ENCODE data around the gene TRANK1. TPM values are rescaled to one million over a fixed set of nuclear protein-coding genes. Genes with fewer than 3 reads are reported as not detected.
A peak's percentile ranks its signal among the peaks of the same experiment; 100 is the strongest.

The TRANK1 gene
- total and polyA plus RNA-seq, 2 experiments from 2014 or later, result 5.2 to 10.3 TPM

- in situ Hi-C loops (cut with MboI), result no loop called here
- H3K4me3 ChIP-seq, result no peak overlapping the region
- H4K20me1 ChIP-seq (ENCODE audit: insufficient read depth), result no peaks in the 10 kb centered on the region
- no peak for DNase-seq
- no peak overlapping the region for H3K27ac ChIP-seq
- H3K79me2 ChIP-seq (ENCODE audit: insufficient read depth), result no peaks in the 10 kb centered on the region
- TF ChIP-seq EZH2phosphoT487 (IDR thresholded peaks at IDR 0.05; ENCODE audit: insufficient read depth, low read depth) (no peak), EZH2 (IDR thresholded peaks at IDR 0.05; ENCODE audit: insufficient read depth, poor library complexity, severe bottlenecking) (no peak)
- H3K9me2 ChIP-seq (ENCODE audit: insufficient read depth), result no peaks in the 10 kb centered on the region
- no peaks in the 10 kb centered on the region for H3K36me3 ChIP-seq (ENCODE audit: low read depth)
- H3K4me2 ChIP-seq (ENCODE audit: unreplicated experiment), result no peak overlapping the region
- 0 out of 2 replicates have a peak, but pooled peaks cover 4% of the 10 kb centered on the region for H3F3A ChIP-seq (ENCODE audit: insufficient read depth)
- no peaks in the 10 kb centered on the region for H3K27me3 ChIP-seq (replicated peaks; ENCODE audit: insufficient read depth)
- H3K4me1 ChIP-seq (ENCODE audit: insufficient read depth), result 0 out of 2 replicates have a peak, but pooled peaks cover 4% of the 10 kb centered on the region
- WGBS, 2 experiments (ENCODE audit: low coverage in 1 of 2, low lambda C conversion rate in 2 of 2, missing lambda C conversion rate in 2 of 2), result 87 to 89% methylated on average over 3 of the region's 3 CpGs
- no peak overlapping the region for H3K9ac ChIP-seq
- H3K9me3 ChIP-seq (ENCODE audit: low read depth), result no peaks in the 10 kb centered on the region
- H2AFZ ChIP-seq, result no peak overlapping the region
Measured at GRCh38 chr3:36895496-36896409, 49.1 kb downstream of the TRANK1 start.

- Histone ChIP-seq H3K27me3 (replicated peaks; ENCODE audit: insufficient read depth) (no peaks in the 10 kb centered on the region), H3K79me2 (ENCODE audit: insufficient read depth) (no peaks in the 10 kb centered on the region), H3K9me2 (ENCODE audit: insufficient read depth) (no peaks in the 10 kb centered on the region), H3K36me3 (ENCODE audit: low read depth) (no peaks in the 10 kb centered on the region), H3F3A (ENCODE audit: insufficient read depth) (0 out of 2 replicates have a peak, but pooled peaks cover 4% of the 10 kb centered on the region), H3K4me3 (no peak overlapping the region), H3K9me3 (ENCODE audit: low read depth) (no peaks in the 10 kb centered on the region), H3K9ac (no peak overlapping the region), H4K20me1 (ENCODE audit: insufficient read depth) (no peaks in the 10 kb centered on the region), H3K27ac (no peak overlapping the region), H2AFZ (no peak overlapping the region), H3K4me2 (ENCODE audit: unreplicated experiment) (no peak overlapping the region), H3K4me1 (ENCODE audit: insufficient read depth) (0 out of 2 replicates have a peak, but pooled peaks cover 4% of the 10 kb centered on the region)
- in situ Hi-C loops (cut with MboI), result no loop called here
- TF ChIP-seq EZH2phosphoT487 (IDR thresholded peaks at IDR 0.05; ENCODE audit: insufficient read depth, low read depth) (no peak), EZH2 (IDR thresholded peaks at IDR 0.05; ENCODE audit: insufficient read depth, poor library complexity, severe bottlenecking) (no peak)
- WGBS, 2 experiments (ENCODE audit: low coverage in 1 of 2, low lambda C conversion rate in 2 of 2, missing lambda C conversion rate in 2 of 2), result 95 to 96% methylated on average over 1 of the region's 1 CpG
- DNase-seq, result no peak
Measured at GRCh38 chr3:36894914-36895313, 49.9 kb downstream of the TRANK1 start.

GRCh38 chr3:36893826-36894225 lies 51.0 kb downstream of the TRANK1 start:
- no peaks in the 10 kb centered on the region for H4K20me1 ChIP-seq (ENCODE audit: insufficient read depth)
- H3K27ac ChIP-seq, result no peak overlapping the region
- in situ Hi-C loops (cut with MboI), result no loop called here
- H3K4me1 ChIP-seq (ENCODE audit: insufficient read depth), result 0 out of 2 replicates have a peak, but pooled peaks cover 4% of the 10 kb centered on the region
- TF ChIP-seq EZH2 (IDR thresholded peaks at IDR 0.05; ENCODE audit: insufficient read depth, poor library complexity, severe bottlenecking), result no peak
- TF ChIP-seq EZH2phosphoT487 (IDR thresholded peaks at IDR 0.05; ENCODE audit: insufficient read depth, low read depth), result no peak
- H3K36me3 ChIP-seq (ENCODE audit: low read depth), result no peaks in the 10 kb centered on the region
- 0 out of 2 replicates have a peak, but pooled peaks cover 4% of the 10 kb centered on the region for H3F3A ChIP-seq (ENCODE audit: insufficient read depth)
- H3K27me3 ChIP-seq (replicated peaks; ENCODE audit: insufficient read depth), result no peaks in the 10 kb centered on the region
- H3K9me3 ChIP-seq (ENCODE audit: low read depth), result no peaks in the 10 kb centered on the region
- WGBS, 2 experiments (ENCODE audit: low coverage in 1 of 2, low lambda C conversion rate in 2 of 2, missing lambda C conversion rate in 2 of 2), result 88 to 94% methylated on average over 1 of the region's 1 CpG
- no peak for DNase-seq
- no peaks in the 10 kb centered on the region for H3K79me2 ChIP-seq (ENCODE audit: insufficient read depth)
- no peak overlapping the region for H3K4me3 ChIP-seq
- no peak overlapping the region for H3K4me2 ChIP-seq (ENCODE audit: unreplicated experiment)
- H3K9me2 ChIP-seq (ENCODE audit: insufficient read depth), result no peaks in the 10 kb centered on the region
- no peak overlapping the region for H3K9ac ChIP-seq
- no peak overlapping the region for H2AFZ ChIP-seq

- WGBS, 2 experiments (ENCODE audit: low coverage in 1 of 2, low lambda C conversion rate in 2 of 2, missing lambda C conversion rate in 2 of 2), result 82 to 83% methylated on average over 2 of the region's 2 CpGs
- Histone ChIP-seq H3K9me2 (ENCODE audit: insufficient read depth) (no peaks in the 10 kb centered on the region), H3K36me3 (ENCODE audit: low read depth) (no peaks in the 10 kb centered on the region), H3K9ac (no peak overlapping the region), H2AFZ (0 out of 2 replicates have a peak overlapping the region, but pooled peaks have one; percentile 34), H3K79me2 (ENCODE audit: insufficient read depth) (no peaks in the 10 kb centered on the region), H3K27me3 (replicated peaks; ENCODE audit: insufficient read depth) (no peaks in the 10 kb centered on the region), H3F3A (ENCODE audit: insufficient read depth) (0 out of 2 replicates have a peak, but pooled peaks cover 4% of the 10 kb centered on the region), H3K4me3 (no peak overlapping the region), H3K9me3 (ENCODE audit: low read depth) (no peaks in the 10 kb centered on the region), H3K4me2 (ENCODE audit: unreplicated experiment) (no peak overlapping the region), H4K20me1 (ENCODE audit: insufficient read depth) (no peaks in the 10 kb centered on the region), H3K27ac (no peak overlapping the region), H3K4me1 (ENCODE audit: insufficient read depth) (0 out of 2 replicates have a peak, but pooled peaks cover 4% of the 10 kb centered on the region)
- peak; percentile 70 for DNase-seq
- in situ Hi-C loops (cut with MboI), result no loop called here
- no peak for TF ChIP-seq EZH2phosphoT487 (IDR thresholded peaks at IDR 0.05; ENCODE audit: insufficient read depth, low read depth)
- no peak for TF ChIP-seq EZH2 (IDR thresholded peaks at IDR 0.05; ENCODE audit: insufficient read depth, poor library complexity, severe bottlenecking)
Measured at GRCh38 chr3:36893137-36893557, 51.7 kb downstream of the TRANK1 start.
